Fibroblast of lung (primary cell): Measurements from ENCODE around the gene DNAJB6.

ENCODE experiments used
- CTCF ChIP-seq, 2 donors: IDR thresholded peaks in 1 of 2; conservative IDR thresholded peaks in 1 of 2; 1 replicate in 1 of 2; 2 replicates in 1 of 2; pipeline ENCODE4 v1.5.1; 2011 to 2012; ENCODE audit warnings: low read length in 2 of 2, control low read depth in 1 of 2, inconsistent platforms in 1 of 2, low read depth in 1 of 2, mild to moderate bottlenecking in 1 of 2
- EZH2 ChIP-seq: IDR thresholded peaks from 2 replicates; pipeline ENCODE4 v1.5.1; 2012; ENCODE audit warnings: low read length, control low read depth, mild to moderate bottlenecking; ENCODE audit errors: missing control alignments

- TF ChIP-seq CTCF (conservative IDR thresholded peaks at IDR 0.05 in 1 of 2, IDR thresholded peaks at IDR 0.05 in 1 of 2; ENCODE audit: low read depth in 1 of 2, low read length in 2 of 2) (no peak), EZH2 (no peak)
These were observed 59.7 kb downstream of the DNAJB6 start for GRCh38 chr7:157396316-157397035.
